ENCODE data around the gene WFDC1. TPM values are rescaled to one million over a fixed set of nuclear protein-coding genes. Genes with fewer than 3 reads are reported as not detected.

The WFDC1 gene
- total RNA-seq, 2 experiments from 2014 or later, result not detected

GRCh38 chr16:84302111-84302954, 7.7 kb downstream of the WFDC1 start:
- H3K27ac ChIP-seq (ENCODE audit: low read depth, low read length, poor library complexity, severe bottlenecking), result no peak overlapping the region
- intact Hi-C loops (cut with micrococcal nuclease; ENCODE audit: unreplicated experiment), result no loop called here
- H3K9me2 ChIP-seq (ENCODE audit: insufficient read depth, low read length), result no peaks in the 10 kb centered on the region
- H3K36me3 ChIP-seq (ENCODE audit: insufficient read depth, low read length), result no peaks in the 10 kb centered on the region
- no peaks in the 10 kb centered on the region for H4K20me1 ChIP-seq (ENCODE audit: insufficient read depth, low read length)
- TF ChIP-seq EZH2phosphoT487 (IDR thresholded peaks at IDR 0.05; ENCODE audit: borderline replicate concordance, low read depth, low read length), result no peak
- no peaks in the 10 kb centered on the region for H3K79me2 ChIP-seq (ENCODE audit: insufficient read depth, low read depth, low read length)
- H3K9me3 ChIP-seq (ENCODE audit: low read length), result no peaks in the 10 kb centered on the region
- H3K4me3 ChIP-seq (ENCODE audit: low read depth, low read length, poor library complexity, severe bottlenecking), result no peak overlapping the region
- ChIA-PET POLR2A (interaction anchor here (0.6 kb wide), 1 partner anchor 12 kb away, joined by 6 read pairs; no protein-coding TSS in a partner anchor), CTCF (ENCODE audit: unreplicated experiment) (no interaction called here)
- BruUV-seq (replicated peaks), result no TSS peak
- no peak overlapping the region for H3K4me2 ChIP-seq (ENCODE audit: low read length)
- no peak overlapping the region for H2AFZ ChIP-seq (ENCODE audit: low read length)
- DNase-seq (ENCODE audit: low spot score), result no peak
- no peaks in the 10 kb centered on the region for H3K4me1 ChIP-seq (ENCODE audit: insufficient read depth, low read length, poor library complexity, severe bottlenecking)

- TF ChIP-seq, protein P1, sequence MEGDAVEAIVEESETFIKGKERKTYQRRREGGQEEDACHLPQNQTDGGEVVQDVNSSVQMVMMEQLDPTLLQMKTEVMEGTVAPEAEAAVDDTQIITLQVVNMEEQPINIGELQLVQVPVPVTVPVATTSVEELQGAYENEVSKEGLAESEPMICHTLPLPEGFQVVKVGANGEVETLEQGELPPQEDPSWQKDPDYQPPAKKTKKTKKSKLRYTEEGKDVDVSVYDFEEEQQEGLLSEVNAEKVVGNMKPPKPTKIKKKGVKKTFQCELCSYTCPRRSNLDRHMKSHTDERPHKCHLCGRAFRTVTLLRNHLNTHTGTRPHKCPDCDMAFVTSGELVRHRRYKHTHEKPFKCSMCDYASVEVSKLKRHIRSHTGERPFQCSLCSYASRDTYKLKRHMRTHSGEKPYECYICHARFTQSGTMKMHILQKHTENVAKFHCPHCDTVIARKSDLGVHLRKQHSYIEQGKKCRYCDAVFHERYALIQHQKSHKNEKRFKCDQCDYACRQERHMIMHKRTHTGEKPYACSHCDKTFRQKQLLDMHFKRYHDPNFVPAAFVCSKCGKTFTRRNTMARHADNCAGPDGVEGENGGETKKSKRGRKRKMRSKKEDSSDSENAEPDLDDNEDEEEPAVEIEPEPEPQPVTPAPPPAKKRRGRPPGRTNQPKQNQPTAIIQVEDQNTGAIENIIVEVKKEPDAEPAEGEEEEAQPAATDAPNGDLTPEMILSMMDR (conservative IDR thresholded peaks at IDR 0.05; ENCODE audit: low read length), result no peak
- no peak for TF ChIP-seq EZH2phosphoT487 (IDR thresholded peaks at IDR 0.05; ENCODE audit: borderline replicate concordance, low read depth, low read length)
- BruUV-seq (replicated peaks), result no TSS peak
- no peak overlapping the region for H2AFZ ChIP-seq (ENCODE audit: low read length)
- no peak for DNase-seq (ENCODE audit: low spot score)
- no peaks in the 10 kb centered on the region for H3K9me3 ChIP-seq (ENCODE audit: low read length)
- H3K79me2 ChIP-seq (ENCODE audit: insufficient read depth, low read depth, low read length), result no peaks in the 10 kb centered on the region
- no peak overlapping the region for H3K4me3 ChIP-seq (ENCODE audit: low read depth, low read length, poor library complexity, severe bottlenecking)
- ChIA-PET CTCF (ENCODE audit: unreplicated experiment) (no interaction called here), POLR2A (no interaction called here)
- intact Hi-C loops (cut with micrococcal nuclease; ENCODE audit: unreplicated experiment), result no loop called here
- H3K36me3 ChIP-seq (ENCODE audit: insufficient read depth, low read length), result no peaks in the 10 kb centered on the region
- no peaks in the 10 kb centered on the region for H4K20me1 ChIP-seq (ENCODE audit: insufficient read depth, low read length)
- no peak overlapping the region for H3K27ac ChIP-seq (ENCODE audit: low read depth, low read length, poor library complexity, severe bottlenecking)
- no peaks in the 10 kb centered on the region for H3K9me2 ChIP-seq (ENCODE audit: insufficient read depth, low read length)
- no peaks in the 10 kb centered on the region for H3K4me1 ChIP-seq (ENCODE audit: insufficient read depth, low read length, poor library complexity, severe bottlenecking)
- no peak overlapping the region for H3K4me2 ChIP-seq (ENCODE audit: low read length)
Measured at GRCh38 chr16:84303023-84303422, 8.3 kb downstream of the WFDC1 start.

- no peak overlapping the region for H2AFZ ChIP-seq (ENCODE audit: low read length)
- no peaks in the 10 kb centered on the region for H3K9me2 ChIP-seq (ENCODE audit: insufficient read depth, low read length)
- no peaks in the 10 kb centered on the region for H4K20me1 ChIP-seq (ENCODE audit: insufficient read depth, low read length)
- POLR2A ChIA-PET, result no interaction called here
- intact Hi-C loops (cut with micrococcal nuclease; ENCODE audit: unreplicated experiment), result no loop called here
- no peaks in the 10 kb centered on the region for H3K36me3 ChIP-seq (ENCODE audit: insufficient read depth, low read length)
- CTCF ChIA-PET (ENCODE audit: unreplicated experiment), result no interaction called here
- no peak overlapping the region for H3K4me3 ChIP-seq (ENCODE audit: low read depth, low read length, poor library complexity, severe bottlenecking)
- H3K79me2 ChIP-seq (ENCODE audit: insufficient read depth, low read depth, low read length), result no peaks in the 10 kb centered on the region
- TF ChIP-seq, protein P1 (conservative IDR thresholded peaks at IDR 0.05; ENCODE audit: low read length), result no peak
- TF ChIP-seq EZH2phosphoT487 (IDR thresholded peaks at IDR 0.05; ENCODE audit: borderline replicate concordance, low read depth, low read length), result no peak
- no peaks in the 10 kb centered on the region for H3K9me3 ChIP-seq (ENCODE audit: low read length)
- no peak for DNase-seq (ENCODE audit: low spot score)
- no peak overlapping the region for H3K4me2 ChIP-seq (ENCODE audit: low read length)
- H3K4me1 ChIP-seq (ENCODE audit: insufficient read depth, low read length, poor library complexity, severe bottlenecking), result no peaks in the 10 kb centered on the region
- no TSS peak for BruUV-seq (replicated peaks)
- H3K27ac ChIP-seq (ENCODE audit: low read depth, low read length, poor library complexity, severe bottlenecking), result no peak overlapping the region
Measured at GRCh38 chr16:84303516-84303915, 8.8 kb downstream of the WFDC1 start.

All from OCI-LY7 (cell line).